ENCODE results near the gene KMT2C.

Gene KMT2C

GRCh38 chr7:152131981-152132494 is 303.8 kb downstream of the KMT2C start:
- DNase-seq, result no peak

DNA sequence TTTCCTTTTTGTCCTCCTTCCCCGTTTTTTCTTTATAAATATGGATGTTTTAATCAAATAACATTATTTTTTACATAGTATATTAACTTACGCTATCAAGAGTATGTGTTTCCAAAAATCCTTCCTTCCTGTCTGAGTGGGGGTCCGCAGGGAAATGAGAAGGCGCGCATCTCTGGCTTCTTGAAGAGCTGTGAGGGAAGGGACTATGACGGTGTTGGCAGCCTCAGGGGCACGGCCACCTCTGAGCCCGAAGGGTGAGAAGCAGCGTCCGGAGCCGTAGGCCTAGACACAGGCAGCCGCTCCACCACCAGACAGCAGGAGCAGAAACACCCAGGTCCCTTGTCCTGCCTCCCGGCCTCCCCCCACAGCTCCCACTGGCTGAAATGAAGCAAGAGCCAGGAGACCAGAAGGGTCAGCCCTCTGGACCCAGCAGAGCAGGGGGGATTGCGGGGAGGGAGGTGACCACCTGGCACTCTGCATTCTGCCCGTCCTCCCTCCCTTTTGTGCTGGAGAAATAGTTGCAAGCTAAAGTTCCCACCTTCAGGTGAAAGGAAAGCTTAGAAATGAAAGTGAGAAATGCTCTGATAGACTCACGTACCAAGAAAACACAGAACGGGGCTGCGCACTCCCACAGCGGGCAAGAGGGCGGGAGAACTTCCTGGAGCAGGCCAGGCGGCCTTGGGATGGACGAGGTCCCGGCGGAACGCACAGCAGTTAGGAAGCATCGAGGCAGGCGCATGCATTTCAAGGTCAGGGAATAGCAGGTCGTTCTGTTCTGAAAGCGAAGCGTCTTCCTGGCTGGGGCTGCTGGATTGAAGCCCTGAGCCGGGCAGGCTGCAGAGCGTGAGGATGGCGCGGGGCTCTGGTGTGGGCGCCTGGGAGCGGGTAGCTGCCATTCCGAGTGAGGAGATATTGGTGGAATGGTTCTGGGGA is 304.9 kb downstream of the KMT2C start:
- no peak for DNase-seq

DNA sequence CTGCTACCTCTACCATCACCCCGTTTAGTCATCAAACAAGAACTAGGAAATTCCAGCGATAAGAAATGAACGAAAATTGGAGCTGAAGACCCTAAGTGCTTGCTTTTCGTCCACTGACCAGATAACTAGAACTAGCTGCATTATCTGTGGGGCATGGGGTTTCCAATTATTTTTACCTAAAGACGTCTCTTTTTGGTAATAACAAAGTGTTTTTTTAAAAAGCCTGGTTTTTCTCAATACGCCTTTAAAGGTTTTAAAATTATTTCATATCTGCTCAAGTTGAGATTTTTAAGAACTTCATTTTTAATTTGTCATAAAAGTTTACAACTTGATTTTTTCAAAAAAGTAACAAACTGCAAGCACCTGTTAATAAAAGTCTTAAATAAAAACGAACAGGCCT is 306.1 kb downstream of the KMT2C start:
- DNase-seq, result no peak

- no peak for DNase-seq
These were observed 306.9 kb downstream of the KMT2C start for GRCh38 chr7:152128741-152129461.

- DNase-seq, result no peak
These were observed 307.6 kb downstream of the KMT2C start for GRCh38 chr7:152128252-152128651.

- DNase-seq, result no peak
These were observed 308.6 kb downstream of the KMT2C start for GRCh38 chr7:152127229-152127628.

- no peak for DNase-seq
These were observed 309.1 kb downstream of the KMT2C start for GRCh38 chr7:152126741-152127140.

DNA sequence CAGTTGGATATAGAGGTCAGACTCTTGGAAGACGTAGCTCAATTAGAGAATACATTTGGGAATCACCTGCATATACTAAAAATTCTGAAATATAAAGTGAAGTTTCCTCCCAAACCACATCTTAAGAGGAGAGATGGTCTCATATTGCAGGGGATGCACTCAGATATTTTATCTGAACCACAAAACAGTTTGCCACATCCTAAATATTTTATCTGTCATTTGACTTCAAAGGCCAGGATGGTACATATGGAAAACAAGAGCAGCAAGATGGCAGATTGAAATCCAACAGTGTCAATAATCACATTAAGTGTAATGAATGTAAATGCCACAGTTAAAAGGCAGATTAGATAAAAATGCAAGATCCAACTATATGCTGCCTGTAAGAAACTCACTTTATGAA is 313.3 kb downstream of the KMT2C start:
- DNase-seq, result no peak

DNA sequence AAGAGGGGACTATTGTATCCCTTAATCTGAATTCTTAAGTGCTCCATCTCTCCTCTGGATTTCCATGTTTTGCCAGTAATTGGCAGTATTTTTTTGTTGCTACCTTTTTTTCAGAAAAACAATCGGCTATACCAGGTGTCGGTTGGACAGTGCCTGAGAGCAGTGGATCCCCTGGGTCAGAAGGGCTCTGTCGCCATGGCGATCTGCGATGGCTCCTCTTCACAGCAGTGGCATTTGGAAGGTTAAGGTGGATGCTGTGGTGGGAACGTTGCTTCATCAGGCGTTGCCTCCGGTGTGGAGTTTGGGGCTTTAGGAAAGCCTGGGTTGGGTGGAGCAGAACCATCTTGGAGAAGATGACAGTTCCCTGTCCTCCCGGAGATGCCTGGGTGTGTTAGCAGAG is 314.4 kb downstream of the KMT2C start:
- DNase-seq, result no peak

DNA sequence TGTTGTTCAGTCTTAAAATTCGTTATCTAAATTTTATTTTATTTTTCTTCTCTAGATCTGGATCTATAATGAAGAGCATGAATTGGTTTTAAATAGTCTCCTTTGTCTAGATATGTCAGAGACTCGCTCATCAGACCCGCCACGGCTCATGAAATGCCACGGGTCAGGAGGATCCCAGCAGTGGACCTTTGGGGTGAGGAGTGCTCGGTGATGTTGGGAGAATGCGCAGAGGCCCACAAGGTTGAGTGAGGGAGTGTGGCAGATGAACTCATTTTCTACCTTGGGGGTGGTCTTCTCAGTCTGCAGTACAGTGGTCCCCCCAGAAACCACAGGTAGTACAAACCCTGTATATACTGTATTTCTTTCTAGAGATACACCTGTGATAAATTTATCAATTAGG is 315.0 kb downstream of the KMT2C start:
- DNase-seq, result no peak

GRCh38 chr7:152120210-152120609 is 315.6 kb downstream of the KMT2C start:
- DNase-seq, result no peak

DNA sequence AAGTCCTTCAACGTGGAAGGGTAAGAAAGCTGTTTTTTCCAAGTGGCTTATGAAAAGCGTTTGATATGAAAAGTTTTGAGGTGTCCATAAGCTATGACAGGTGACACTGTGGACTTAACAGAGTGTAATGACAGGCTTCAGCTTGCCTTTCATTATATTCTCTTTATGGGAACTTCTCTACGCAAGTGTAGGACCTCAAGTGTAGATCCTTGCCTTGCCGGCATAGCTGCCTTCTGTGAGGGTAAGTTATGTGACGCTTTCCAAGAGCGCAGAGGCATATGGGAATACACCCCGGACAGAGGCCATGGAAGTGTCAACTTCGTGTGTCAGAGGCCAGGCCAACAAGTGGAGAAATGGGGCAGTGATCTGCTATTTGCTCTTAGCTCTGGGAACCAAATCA is 318.4 kb downstream of the KMT2C start:
- DNase-seq, result no peak

GRCh38 chr7:152115021-152115718 is 320.6 kb downstream of the KMT2C start:
- no peak for DNase-seq

- no peak for DNase-seq
These were observed 323.0 kb downstream of the KMT2C start for GRCh38 chr7:152112829-152113228.

DNA sequence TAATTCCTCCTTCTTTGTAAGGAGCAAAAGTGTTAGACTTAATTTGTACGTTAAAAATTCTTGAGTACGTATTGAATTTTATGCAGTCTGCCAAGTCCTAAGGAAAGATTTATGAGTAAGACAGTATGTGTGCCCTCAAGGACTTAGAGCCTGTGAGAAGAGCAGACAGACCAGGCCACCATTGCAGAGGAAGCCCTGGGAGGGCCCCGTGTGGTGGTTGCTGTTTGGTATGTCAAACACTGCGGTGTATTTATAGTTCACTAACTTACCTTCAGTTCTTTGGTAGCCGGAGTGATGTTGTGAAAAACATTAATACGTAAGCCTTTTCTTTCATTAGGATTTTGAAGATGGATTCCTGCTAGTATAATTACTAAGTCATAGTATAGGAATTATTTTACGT is 327.4 kb downstream of the KMT2C start:
- DNase-seq, result no peak

DNA sequence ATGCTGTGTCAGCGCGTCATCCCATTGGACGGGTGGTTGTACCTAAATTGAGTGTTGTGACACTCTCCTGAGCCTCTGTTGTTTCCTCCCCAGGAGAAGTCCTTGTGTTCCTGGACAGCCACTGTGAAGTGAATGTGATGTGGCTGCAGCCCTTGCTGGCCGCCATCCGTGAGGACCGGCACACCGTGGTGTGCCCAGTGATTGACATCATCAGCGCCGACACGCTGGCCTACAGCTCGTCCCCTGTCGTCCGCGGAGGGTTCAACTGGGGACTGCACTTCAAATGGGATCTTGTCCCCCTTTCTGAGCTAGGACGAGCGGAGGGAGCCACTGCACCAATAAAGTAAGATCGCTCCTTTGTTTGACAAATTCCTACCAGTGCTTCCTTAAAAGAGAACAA is 327.9 kb downstream of the KMT2C start:
- no peak for DNase-seq

DNA sequence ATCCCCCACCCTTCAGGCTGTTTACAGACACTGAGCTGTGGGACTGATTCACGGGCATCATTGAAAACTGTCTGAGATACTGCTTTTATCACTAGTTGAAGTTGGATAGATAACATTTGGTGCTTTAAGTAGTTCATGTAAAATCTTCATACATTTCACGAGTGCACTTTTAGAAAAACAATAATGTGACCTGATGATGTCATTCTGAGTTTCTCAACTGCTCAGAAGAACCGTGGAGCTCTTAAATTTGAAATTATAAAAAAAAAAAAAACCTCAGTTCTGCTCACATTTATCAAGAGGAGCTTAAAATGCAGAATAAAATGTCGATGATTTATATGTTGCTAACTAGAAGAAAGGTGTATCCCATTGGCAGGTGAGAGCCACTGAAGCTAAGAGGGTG is 328.8 kb downstream of the KMT2C start:
- DNase-seq, result no peak

GRCh38 chr7:152105205-152105604 is 330.6 kb downstream of the KMT2C start:
- no peak for DNase-seq

DNA sequence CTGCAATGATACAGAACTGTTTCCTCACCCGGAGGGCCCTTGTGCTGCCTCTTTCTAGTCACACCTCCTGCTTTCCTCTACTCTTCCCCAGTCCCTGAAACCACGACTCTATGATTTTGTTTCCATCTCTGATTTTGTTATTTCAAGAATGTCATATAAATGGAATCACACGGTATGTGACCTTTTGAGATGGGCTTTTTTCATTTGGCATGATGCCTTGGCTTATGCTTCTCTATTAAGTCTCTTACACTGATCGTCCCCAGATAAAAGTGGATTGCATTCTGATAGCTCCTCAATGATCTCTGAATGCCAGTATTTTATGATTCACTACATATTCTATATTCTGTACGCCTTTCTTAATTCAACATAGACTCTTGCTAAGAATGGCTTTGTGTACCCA is 332.1 kb downstream of the KMT2C start:
- DNase-seq, result no peak

DNA sequence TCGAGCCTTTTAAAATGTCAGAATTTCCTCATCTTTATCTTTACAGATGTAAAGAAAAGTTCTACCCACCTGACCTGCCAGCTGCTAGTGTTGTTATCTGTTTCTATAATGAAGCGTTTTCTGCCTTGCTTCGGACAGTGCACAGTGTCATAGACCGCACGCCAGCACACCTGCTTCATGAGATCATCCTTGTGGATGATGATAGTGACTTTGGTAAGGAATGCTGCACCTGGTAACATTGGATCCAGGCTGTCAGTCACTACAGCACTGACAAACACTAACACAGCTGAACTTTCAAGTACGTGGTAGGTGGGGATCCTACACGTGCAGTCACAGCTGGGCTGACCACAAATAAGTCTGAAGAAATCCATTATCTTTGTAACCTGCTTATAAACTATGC is 332.7 kb downstream of the KMT2C start:
- no peak for DNase-seq

- DNase-seq, result no peak
These were observed 338.5 kb downstream of the KMT2C start for GRCh38 chr7:152097330-152097729.

GRCh38 chr7:152095771-152096170 is 340.0 kb downstream of the KMT2C start:
- DNase-seq, result no peak

GRCh38 chr7:152093717-152094116 is 342.1 kb downstream of the KMT2C start:
- no peak for DNase-seq

All from activated CD4-positive, alpha-beta T cell treated with anti-CD3 and anti-CD28 coated beads, Interleukin-2, amount 50 U/mL, for 4 hours (primary cell).